NCI-H146 treated with DMSO at 0.1 percent for 48 hours (cell line): ENCODE measurements around the gene JAG1.

Source experiments
- DNase-seq: peaks from one replicate; lab custom pipeline; 2025; ENCODE audit not compliant: unreplicated experiment; lab: John Stamatoyannopoulos, UW

JAG1 gene

DNA sequence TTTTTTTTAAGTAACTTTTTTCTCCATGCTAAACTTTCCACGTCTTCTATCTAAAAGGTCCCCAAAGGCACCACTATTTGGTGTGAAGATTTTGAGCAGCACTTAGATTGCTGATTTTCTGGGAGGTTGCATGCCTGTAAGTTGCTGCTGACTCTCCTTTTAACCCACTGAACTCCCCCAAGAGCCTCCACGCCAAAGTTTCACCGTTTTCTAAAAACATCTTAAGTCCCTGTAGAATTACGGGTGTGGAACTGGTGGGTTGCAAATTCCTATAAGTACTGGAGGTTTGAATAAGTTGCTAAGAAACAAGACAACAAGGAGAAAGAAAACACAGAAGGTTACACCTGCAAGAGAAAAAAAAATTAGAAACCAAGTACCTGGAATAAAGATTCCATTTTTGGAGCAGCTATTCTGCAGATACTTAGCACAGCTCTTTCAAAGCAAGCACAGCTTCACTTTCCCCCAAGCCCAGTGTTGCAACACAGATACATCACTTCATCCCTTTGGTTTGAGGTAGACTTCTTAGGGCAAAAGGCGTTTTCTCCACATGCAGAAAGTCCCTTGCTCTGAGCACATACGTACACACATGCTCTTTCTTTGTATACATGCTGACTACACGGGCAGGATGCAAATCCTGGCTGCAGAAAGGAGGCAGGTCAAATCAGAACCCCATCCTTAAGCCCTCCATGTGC is 5.0 kb downstream of the JAG1 start:
- DNase-seq = no peak

DNA sequence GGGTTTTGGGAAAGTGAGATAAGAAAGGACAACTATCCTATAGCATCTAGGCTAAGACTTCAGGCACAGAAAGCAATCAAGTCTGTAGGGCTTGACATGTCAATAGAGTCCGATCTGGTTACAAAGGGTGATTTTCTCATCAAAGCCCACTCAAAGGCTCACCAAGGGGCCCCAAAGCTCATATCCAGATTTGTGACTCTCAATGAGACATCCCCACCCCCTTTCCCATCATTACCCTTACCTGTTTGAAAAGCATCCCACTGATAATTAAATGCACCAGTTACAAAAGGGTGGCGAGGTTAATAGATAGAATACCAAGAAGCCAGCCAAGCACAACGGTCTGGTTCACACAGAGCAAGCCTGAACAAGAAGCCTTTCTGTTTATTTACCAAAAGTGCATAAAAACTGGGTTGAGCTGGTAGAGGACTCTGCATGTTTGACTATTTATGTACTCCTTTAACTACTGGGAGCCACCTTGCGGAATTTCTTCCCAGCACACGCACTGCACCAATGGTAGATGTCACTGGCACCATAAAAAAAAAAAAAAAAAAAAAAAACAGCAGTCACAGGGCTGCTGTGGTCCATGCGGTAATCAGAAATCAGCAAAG is 6.1 kb downstream of the JAG1 start:
- DNase-seq = peak; percentile 83

DNA sequence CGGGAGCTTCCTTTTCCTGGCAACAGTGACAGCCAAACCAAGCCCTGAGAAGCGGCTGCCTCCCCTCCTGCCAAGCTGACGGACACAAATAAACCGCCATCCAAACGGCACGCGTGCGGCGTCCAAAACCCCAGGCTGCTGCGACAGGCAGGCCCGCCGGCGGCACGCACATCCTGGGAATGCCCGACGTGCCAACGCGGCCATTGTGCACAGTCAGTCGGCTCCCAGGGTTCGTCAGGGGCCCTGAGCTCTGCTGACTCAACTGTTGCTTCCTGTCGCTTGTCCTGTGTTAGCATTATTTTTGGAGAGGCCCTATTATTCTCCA is 6.8 kb downstream of the JAG1 start:
- DNase-seq = no peak

DNA sequence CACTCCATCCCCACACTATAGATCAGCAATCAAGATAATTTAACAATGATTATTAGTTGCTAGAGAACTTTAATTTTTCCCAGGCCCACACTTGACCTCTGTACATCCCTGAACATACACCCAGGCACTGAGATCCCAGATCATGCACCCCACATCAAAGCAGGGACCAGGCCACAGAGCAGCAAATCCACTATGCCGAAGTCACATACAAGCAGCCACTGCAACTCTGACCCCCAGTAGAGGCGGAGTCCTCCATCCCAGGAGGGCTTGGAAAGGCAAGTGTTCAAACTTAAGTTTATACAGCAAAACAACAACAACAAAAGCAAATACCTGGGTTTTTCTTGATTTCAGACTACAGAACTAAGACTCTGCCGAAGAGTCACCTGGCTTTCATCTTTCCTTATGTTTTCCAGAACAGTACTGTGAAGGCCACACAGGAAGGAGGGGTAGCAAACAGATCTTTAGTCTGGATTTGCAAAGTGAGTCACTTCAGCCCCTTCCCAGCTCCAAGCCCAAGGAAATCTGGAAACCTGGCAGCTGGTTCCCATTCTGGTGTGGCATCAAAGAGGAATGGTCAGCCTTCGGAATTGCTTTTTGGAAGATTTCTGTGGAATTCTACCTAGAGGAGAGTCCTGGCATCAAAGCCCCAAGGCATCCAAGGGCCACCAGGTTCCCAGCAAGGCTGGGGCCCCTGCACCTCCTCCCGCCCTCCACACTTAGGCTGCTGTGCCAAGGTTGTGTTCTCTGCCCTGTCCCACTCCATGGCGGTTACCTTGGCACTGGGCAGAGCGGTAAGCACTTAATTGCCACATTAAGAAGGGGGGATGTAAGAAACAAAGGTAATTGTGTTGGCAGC is 7.3 kb downstream of the JAG1 start:
- DNase-seq = no peak

DNA sequence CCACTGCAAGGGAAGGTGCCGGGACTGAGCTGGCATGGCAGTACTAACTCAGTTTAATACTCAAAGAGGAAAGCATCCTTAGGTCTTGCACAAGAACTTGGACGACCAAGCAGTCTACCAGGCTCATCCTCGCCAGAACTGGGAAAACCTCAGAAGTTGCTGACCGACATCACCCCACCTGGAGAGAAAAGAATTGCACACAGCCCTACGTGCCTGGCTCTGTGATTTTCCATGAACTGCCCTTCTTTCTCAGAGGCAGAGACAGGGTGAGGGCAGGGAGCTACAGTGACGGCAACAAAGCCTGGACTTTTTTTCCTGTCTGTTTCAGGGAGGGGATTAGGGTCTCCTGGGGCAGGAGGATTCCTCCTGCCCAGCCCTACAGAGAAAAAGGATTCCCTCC is 8.0 kb downstream of the JAG1 start:
- no peak for DNase-seq

DNA sequence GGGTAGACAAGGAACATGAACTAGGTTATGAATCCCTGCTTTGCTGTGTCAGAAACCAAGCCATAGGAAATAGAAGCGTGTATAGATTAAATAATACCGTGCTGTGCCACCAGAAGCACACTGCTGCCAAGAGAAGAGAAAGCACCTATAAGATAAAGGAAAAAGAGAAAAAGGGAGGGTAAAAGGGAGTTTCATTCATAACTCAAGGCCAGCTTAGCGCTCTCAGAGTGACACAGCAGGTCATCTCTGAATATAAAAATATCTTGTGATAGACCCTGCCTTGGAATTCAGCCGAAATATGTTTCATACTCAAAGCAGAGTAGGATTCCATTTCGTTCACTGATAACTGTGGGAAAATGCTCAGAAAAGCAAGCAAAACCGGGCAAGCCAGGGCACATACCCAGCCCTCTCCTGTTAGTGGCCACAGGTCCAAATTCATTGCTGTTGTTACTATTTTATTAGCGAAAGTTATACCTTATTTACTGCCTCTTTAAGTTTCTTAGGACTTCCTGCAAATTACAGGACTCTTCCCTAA is 8.7 kb downstream of the JAG1 start:
- DNase-seq = no peak

DNA sequence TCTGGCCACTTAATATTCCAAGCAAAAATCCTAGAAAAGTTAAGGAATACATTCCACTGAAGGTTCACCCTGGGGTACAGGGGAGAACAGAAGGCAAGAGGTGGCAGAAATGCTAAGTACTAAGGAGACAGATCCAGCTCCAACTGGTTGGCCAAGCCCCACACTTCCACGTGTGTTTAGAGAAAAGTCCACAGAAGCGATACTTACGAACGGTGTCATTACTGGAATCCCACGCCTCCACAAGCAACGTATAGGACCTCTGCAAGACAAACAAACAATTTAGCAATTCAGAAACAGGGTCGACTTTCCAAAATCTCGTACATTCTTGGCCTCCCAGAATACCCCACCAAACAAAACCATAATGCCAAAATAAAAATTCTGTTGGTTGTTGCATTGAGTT is 10.0 kb downstream of the JAG1 start:
- no peak for DNase-seq

DNA sequence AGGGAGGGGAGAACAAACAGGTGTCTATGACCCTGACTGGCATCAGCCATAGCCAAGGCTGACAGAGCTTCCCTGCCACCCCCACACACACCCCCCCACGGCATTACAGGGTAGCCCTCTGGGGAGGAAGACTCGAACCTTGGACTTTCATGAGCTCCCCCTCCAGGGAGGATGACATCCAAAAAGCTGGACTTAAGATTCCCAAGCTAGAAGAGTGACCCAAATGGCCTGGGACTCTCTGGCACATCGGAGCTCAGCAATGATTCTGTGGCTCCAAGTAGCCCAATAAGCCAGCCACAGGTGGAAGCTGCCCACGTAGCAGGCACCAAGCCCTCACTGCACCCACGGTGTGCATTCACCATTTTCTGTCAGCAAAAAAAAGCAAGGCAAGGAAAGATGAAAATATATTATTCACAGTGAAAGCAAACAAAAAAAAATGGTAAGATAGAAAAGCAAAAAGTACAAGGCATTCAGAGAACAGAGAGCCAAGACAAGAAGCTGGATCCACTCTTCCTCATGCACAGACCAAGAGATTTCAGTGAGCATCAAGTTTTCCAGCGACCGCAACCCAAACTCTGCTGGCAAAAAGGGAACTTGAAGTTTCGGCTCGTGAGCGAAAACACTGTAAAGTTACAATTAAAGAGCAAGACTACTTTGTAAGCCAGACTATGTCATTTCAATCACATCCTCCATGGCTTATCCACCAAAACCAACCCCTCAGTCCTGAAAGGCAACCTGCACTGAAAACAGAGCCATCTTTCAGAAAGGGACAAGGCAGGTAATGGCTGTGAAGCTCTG is 10.9 kb downstream of the JAG1 start:
- DNase-seq = no peak

DNA sequence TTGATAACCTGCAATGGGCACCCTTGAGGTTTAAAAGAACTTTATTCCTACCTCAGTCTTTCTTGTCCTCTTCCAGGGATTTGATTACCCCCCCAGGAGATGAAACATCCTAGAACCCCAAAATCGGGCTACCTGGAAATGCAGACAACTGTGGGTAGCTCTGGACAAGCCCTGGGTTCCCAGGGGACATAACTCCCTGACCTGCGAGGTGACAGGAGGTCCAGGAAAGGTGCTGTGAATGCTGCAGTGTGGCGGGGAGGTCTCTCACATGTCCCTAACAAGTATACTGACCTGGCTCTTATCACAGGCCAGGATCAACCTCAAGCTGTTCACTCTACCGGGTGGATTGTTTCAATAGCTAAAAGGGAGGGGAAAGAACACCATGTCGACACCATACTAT is 11.6 kb downstream of the JAG1 start:
- DNase-seq = no peak

DNA sequence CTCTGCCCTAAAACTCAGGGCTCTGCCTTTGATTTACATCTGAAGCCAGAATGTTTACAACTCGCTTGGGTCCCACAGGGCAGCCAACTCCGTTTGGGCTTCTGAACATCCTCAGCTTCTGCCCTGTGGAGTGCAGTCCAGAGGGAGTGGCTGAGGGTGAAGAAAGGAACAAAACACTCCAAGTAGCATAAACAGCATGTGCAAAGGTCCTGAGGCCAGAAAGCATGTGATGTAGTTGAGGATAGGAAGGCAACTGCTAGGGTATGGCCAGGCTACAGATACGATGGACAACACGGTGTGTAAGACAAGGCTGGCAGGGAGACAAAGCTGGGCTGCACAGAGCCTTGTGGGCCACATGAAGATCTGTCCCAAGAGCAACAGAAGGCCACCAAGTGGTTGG is 12.5 kb downstream of the JAG1 start:
- no peak for DNase-seq

DNA sequence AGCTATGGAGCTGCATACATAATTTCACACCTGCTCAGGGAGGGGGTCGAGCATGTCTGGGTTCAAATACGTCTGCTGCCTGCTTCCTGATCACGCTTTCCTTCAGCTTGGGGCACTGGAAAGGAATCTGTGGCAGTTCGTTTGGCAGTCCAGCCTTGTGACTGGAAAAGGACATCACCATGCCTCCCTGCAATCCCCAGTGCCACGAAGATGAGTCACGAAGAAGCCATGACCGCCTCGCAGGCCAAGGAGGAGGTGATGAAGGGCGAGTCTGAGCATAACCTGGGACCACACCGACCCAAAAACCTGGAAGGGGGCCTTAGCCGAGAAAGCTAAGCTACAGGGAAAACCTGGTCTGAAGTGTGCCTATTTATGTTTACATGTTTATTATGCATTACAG is 13.1 kb downstream of the JAG1 start:
- DNase-seq = no peak

DNA sequence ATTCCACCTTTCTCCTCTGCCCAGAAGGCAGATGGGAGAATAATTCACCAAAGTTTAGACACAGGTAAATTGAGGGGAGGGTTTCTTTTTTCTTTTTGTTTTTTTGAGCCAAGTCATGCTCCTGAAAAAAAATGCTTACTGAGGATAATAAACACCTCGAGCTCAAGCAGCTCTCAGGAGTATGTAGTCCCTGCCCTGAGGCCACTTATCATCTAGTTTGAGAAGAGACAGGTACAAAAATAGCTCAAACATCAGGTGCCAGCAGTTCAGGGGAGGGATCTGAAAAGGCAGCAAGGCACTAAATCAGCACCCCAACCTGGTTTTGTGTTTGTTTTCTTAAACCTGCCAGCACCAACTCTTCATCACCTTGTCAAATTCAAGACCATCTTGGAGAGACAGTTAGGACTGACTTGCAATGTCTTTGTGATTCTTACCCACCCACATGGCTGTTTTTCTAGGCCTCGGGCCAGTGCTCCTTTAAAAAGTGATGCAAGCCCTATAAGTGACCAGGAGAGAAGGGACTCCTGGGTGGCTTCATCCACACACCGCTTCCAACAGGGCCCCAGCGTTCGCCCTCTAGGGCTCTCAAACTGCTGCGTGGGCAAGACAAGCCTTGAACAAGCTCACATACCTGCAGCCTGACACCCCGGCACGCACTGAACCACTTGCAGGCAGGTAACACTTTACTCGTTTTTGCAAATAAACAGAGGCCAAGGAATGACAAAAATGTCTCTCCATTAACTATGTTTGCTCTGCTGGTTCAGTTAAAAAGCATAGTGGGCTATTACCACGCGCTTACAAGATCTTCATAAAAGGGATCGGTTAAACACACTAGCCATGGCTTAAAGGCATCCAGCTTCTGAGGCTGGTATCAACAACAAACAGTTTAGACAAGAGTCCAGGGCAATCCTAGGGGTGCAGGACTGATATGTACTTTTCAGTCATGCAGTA is 13.9 kb downstream of the JAG1 start:
- no peak for DNase-seq

DNA sequence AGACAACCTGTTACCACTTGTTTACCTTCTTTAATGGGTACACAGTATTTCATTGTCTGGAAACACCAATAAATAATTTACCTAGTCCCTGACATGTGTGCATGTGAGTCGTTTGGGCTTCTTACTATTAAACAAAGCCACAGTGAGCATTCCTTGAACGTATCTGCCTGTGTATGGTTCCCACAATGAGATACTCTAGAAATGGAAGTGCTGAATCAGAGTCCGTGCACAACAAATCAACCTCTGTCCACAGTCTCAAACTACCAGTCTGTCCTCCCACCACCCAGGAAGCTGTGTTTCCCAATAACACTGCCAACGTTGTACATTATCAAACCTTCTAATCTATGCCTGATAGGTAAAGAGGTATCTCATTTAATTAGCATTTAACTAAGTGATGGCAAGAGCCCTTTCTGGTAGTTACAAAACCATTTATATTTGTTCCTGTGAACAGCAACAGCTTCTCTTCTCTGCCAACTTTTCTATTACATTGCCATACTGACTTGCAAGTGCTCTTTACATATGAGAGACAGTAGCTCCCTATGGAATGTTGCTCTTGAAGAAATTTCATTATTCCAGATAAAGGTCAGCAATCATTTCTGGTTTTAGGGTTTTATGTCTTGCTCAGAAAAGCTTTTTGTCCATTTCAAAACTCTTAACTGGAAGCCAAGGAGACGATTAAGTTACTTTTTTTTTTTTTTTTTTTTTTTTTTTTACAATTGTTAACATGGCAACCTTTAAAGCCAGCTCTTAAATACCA is 14.7 kb downstream of the JAG1 start:
- no peak for DNase-seq

DNA sequence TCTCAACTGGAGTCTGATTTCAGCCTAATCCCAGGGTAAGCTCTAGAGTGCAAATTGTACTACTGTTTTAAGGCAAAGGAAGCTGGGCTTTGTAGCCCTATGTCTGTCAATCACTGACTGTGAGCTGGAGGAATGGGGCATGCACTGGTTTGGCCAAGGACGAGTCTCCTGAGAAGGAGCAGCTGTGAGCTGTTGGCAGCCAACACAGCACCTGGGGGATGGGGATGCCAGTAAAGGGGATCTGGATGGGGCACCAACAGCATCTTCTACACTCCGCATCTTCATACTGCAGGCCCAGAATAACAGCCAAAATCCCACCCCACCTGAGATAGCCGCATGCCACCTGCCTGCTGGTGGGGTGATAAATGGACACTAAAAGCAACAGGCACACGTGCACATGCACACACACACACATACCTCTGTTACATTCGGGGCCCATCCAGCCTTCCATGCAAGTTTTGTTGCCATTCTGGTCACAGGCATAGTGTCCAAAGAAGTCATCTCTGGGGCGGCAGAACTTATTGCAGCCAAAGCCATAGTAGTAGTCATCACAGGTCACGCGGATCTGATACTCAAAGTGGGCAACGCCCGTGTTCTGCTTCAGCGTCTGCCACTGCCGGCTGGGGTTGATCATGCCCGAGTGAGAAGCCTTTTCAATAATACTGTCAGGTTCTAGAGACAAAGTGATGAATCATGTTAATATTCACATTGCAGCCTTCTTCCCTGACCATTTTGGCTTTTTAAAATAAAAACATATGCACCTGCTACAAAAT is 15.6 kb downstream of the JAG1 start:
- DNase-seq = no peak

DNA sequence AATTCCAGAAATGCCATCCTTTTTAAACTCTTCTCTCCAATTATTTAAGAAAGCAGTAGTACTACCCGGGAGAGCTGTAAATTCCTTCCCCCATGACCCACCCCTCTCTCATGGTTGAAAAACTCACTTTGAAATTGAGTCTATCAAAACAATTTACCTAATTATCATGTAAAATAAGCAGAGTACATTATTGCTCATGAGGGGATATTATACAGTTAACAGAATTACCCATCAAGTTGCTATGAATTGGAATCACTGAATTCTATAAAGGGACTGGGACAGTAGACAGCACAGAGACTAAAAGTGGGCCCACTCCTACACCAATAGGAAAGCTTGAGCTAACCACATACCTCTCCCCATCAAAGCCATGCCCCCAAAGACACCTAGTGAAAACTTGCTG is 16.3 kb downstream of the JAG1 start:
- no peak for DNase-seq

DNA sequence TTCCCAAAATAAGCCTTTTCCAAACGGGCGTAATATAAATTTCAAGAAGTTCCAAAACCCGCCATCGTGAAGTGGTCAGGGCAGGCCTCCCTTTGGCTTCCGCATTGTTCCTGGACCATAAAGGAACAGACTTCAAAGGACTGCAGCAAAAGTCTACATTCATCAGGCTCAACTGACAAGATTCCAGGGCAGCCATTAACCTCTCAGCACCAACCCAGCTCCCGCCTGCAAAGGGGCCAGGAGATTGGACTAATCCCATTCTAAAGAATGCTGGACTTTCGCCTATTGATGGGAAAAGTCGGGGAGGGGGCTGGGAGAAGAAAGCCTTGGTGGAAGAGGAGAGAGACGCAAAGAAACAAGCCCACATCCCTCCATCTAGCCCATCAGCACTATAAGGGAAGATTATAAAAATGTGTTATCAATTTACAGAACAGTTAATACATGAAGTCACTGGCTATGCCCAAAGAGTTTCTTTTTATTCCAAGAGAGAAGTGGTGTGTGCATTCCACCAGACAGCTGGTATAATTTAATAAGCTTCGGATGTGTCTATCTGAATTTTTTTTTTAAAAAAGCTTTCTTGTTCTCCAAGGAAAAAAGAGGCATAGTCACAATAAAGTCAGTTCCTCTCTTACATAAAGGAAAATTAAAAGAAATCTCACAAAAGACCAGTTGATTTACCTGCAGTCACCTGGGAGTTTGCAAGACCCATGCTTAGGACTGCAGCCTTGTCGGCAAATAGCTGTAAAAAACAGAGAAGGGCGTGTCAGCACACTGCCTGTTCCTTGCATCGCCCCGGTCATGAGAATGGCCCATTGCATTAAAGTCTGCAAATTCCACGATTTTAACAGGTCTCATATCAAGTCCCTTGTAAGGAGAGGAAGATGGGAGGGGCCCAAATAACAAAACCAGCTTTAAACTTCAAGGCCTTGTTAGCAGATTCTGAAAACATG is 17.8 kb downstream of the JAG1 start:
- DNase-seq = no peak

DNA sequence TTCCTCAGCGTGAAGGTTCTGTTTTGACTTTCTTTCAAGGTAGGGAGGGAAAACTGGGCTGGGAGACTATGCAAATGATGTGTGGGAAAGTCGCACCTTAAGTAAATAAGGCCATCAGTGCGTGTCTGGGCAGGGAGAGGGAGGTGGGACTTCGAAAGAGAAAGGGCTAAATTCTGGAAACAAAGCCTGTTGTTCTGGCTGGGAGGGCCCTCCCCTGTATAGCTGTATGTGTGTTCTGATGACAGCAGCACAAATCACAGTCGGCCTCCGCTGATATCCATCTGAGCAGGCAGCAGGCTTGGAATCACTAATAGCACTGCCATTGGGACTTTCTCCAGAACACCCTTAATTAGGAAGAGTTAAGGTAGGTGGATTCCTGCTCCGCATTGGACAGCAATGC is 19.2 kb downstream of the JAG1 start:
- DNase-seq = no peak

DNA sequence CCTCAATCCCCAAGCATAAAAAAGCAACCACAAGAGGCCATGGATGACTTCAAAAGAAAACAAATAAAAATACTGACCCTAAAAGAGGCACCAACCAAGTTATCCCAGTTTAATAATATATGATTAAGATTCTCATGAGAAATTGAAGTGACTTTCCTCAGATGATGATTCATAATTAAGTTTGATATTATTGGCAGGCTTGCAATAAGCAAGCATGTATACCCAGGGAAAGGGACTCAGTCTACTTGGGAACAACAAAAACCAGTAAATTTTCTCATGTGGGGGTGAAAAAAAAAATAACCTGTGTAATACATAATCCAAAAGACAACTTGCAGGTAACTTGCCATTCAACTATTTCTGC is 19.6 kb downstream of the JAG1 start:
- no peak for DNase-seq
